ENCODE results near the gene CORO7. TPM values are rescaled to one million over a fixed set of nuclear protein-coding genes. Genes with fewer than 3 reads are reported as not detected.

Gene CORO7
- total and polyA plus RNA-seq, 7 donors, result 10.0 to 43.4 (median 17.1) TPM

DNA sequence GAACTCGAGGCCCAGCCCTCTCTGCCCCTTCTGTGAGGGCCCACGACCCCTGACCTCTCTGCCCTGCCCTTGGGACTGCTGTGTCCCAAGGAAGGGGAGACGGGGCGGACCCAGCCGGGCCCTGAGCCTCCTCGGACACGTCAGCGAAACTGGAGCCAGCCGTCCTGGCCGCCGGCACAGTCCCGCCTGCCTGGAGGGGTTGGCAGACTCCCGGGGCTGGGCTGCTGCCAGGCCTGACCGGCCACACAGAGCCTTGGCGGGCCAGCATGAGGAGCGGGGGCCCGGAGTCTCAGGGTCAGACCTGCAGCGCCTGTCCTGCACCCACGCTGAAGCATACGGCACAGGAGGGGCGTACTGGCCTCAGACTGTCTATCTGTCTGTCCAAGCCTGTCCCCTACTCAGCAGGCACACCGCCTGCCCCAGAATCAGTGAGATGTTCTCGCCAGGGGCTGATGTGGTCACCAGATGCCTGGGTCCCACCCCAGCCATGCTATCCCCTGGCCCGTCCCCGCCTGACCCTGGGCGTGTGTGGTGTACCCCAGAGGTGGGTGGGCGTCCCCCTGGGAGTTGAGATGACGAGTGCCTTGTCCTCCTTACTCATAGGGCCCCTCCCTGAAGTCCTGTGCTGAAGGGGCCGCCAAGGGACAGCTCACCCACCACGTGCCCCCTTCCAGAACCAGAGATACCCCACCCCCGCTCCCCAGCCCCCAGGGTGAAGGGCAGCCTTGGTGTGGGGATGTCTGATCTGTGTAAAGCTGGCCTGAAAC, 40.1 kb downstream of the CORO7 start:
- Histone ChIP-seq H3K4me3 (peak overlapping the region in 2 of 4 donors; percentile 12 to 18), H3K4me1 (peaks cover 0 to 89% (median 80%) of the 10 kb centered on the region in 4 donors), H3K27me3 (no peaks in the 10 kb centered on the region), H3K27ac (peak overlapping the region; percentile 82 to 97 (median 90)), H3K9me3 (no peaks in the 10 kb centered on the region), H3K36me3 (peaks cover 0 to 9% (median 0%) of the 10 kb centered on the region in 4 donors)
- intact Hi-C loops (cut with DNase I), result no loop called here
- 78 to 86% methylated on average over 31 of the region's 31 CpGs for WGBS, 2 donors
- peak; percentile 97 for DNase-seq
- no peak for TF ChIP-seq EP300 (IDR thresholded peaks at IDR 0.05)
- TF ChIP-seq POLR2AphosphoS5 (IDR thresholded peaks at IDR 0.05), result peak in 3 of 4 donors; percentile 27 to 49 (median 39)

GRCh38 chr16:4375717-4376116, 40.7 kb downstream of the CORO7 start:
- no peaks in the 10 kb centered on the region for H3K9me3 ChIP-seq
- 76 to 85% methylated on average over 15 of the region's 15 CpGs for WGBS, 2 donors
- peak overlapping the region in 2 of 4 donors; percentile 12 to 18 for H3K4me3 ChIP-seq
- peaks cover 0 to 93% (median 82%) of the 10 kb centered on the region in 4 donors for H3K4me1 ChIP-seq
- peaks cover 0 to 3% (median 0%) of the 10 kb centered on the region in 4 donors for H3K36me3 ChIP-seq
- DNase-seq, result no peak
- TF ChIP-seq EP300 (IDR thresholded peaks at IDR 0.05), result no peak
- no peak for TF ChIP-seq CTCF (IDR thresholded peaks at IDR 0.05)
- no peak for TF ChIP-seq POLR2AphosphoS5 (IDR thresholded peaks at IDR 0.05)
- TF ChIP-seq POLR2A (IDR thresholded peaks at IDR 0.05), result no peak
- intact Hi-C loops (cut with DNase I), result no loop called here
- peak overlapping the region; percentile 82 to 97 (median 90) for H3K27ac ChIP-seq
- no peaks in the 10 kb centered on the region for H3K27me3 ChIP-seq

- peak; percentile 95 for DNase-seq
- Histone ChIP-seq H3K9me3 (no peaks in the 10 kb centered on the region), H3K4me1 (peaks cover 0 to 85% (median 82%) of the 10 kb centered on the region in 4 donors), H3K4me3 (peak overlapping the region in 3 of 4 donors; percentile 64 to 76 (median 72)), H3K36me3 (no peaks in the 10 kb centered on the region), H3K27ac (peak overlapping the region; percentile 82 to 97 (median 90)), H3K27me3 (no peaks in the 10 kb centered on the region)
- intact Hi-C loops (cut with DNase I), result no loop called here
- 63 to 65% methylated on average over 30 of the region's 30 CpGs for WGBS, 2 donors
- TF ChIP-seq EP300 (IDR thresholded peaks at IDR 0.05), result peak in 2 of 4 donors; percentile 16 to 60
- TF ChIP-seq POLR2AphosphoS5 (IDR thresholded peaks at IDR 0.05), result peak; percentile 44 to 83 (median 60)
- no peak for TF ChIP-seq POLR2A (IDR thresholded peaks at IDR 0.05)
Measured at GRCh38 chr16:4373909-4374742, 42.3 kb downstream of the CORO7 start.

DNA sequence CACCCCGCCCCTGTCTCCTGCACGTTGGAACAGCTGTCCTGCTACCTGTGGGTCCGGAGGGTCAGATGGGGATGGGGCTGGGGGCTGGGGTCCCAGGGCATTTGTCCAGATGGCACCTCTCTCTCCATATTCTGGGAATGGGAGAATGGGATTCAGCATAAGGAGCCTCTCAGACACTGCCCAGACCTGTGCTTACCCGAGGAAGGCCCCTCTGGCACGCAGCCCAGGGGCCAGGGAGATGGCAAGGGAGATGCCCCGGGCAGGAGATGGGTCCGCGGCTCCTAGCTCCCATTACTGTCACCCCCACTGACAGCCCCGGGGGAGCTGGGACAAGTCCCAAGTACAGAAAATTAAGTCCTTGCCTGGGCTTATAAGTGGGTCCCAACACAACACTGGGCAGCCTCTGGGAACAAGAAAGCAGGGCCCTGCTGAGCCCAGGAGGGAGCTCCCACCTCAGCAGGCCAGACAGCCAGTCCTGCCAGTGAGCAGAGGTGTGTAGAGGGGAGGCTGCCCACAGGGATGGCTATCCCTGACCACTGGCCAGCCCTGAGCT, 43.0 kb downstream of the CORO7 start:
- Histone ChIP-seq H3K4me3 (peak overlapping the region in 3 of 4 donors; percentile 64 to 76 (median 72)), H3K27ac (peak overlapping the region; percentile 82 to 97 (median 90)), H3K4me1 (peaks cover 0 to 84% (median 78%) of the 10 kb centered on the region in 4 donors), H3K27me3 (no peaks in the 10 kb centered on the region), H3K36me3 (no peaks in the 10 kb centered on the region), H3K9me3 (no peaks in the 10 kb centered on the region)
- intact Hi-C loops (cut with DNase I), result no loop called here
- 63 to 66% methylated on average over 9 of the region's 9 CpGs for WGBS, 2 donors
- no peak for DNase-seq
- TF ChIP-seq POLR2AphosphoS5 (IDR thresholded peaks at IDR 0.05) (no peak), CTCF (IDR thresholded peaks at IDR 0.05) (no peak), POLR2A (IDR thresholded peaks at IDR 0.05) (no peak), EP300 (IDR thresholded peaks at IDR 0.05) (no peak)

DNA sequence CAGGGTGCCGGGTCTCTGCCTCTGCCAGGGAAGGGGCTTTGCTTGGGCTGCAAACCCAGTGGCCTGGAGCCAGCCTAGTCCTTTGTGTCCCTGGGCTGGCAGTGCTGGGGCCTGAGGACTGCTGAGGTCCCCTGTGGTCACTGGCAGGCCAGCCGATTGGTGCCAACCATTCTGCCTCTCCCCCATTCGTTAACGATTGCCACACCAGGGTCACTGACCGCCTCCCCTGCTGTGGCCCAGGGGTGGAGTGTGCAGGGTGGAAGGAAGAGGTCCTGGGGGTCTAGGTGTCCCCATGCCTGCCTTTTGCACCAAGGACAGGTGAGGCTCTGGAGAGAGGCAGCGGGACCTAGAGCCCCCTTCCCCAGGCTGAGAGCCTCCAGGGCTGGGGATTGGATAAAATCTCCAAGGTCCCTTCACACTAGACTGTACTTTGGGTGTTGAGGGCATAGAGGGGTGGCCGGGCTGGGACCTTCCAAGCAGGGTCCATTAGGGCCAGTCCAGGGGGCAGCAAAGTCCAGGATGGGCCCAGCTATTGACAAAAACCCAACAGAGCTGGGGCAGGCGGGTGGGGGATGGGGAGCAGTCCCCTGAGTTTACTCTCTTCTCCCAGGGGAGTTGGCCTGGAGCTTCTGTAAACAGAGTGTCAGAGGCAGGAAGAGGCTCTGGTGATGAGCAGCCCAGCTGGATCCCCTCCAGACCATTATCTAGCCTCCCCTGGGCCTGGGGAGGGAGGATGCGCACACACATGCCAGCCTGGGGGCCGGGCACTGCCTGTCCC, 43.6 kb downstream of the CORO7 start:
- Histone ChIP-seq H3K27me3 (no peaks in the 10 kb centered on the region), H3K4me3 (peak overlapping the region; percentile 40 to 76 (median 68)), H3K4me1 (peaks cover 0 to 77% (median 71%) of the 10 kb centered on the region in 4 donors), H3K9me3 (no peaks in the 10 kb centered on the region), H3K27ac (peak overlapping the region; percentile 82 to 97 (median 90)), H3K36me3 (no peaks in the 10 kb centered on the region)
- peak; percentile 87 for DNase-seq
- no peak for TF ChIP-seq CTCF (IDR thresholded peaks at IDR 0.05)
- peak in 3 of 4 donors; percentile 18 to 55 (median 23) for TF ChIP-seq POLR2AphosphoS5 (IDR thresholded peaks at IDR 0.05)
- WGBS, 2 donors, result 72 to 74% methylated on average over 10 of the region's 10 CpGs
- intact Hi-C loops (cut with DNase I), result no loop called here
